ENCODE measurements around the gene VAMP5.
"Not testable (repeated sequence)": the region's sequence is repeated elsewhere in the genome, so short reads cannot be mapped to it uniquely, and the experiment has no call there.

The VAMP5 gene

DNA sequence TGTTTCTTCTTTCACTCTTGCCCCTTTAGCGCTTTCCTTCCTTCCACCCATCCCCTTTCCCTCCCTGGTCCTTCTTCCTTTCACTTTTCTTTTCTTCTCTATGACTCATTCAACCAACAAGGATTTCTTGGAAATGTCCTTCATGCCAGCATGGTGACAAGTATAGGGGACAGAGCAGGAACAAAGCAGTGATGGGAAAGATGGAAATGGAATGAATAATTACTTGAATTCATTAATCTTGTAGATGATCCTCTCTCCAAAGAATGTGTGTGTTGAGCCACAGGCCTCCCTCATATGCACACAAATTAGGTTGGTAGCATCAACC lies 1.5 kb downstream of the VAMP5 start:
- no peak for DNase-seq (ENCODE audit: low read depth)
- no peak overlapping the region for H3K4me3 ChIP-seq (ENCODE audit: low read depth, low read length)
- TF ChIP-seq, protein P1, sequence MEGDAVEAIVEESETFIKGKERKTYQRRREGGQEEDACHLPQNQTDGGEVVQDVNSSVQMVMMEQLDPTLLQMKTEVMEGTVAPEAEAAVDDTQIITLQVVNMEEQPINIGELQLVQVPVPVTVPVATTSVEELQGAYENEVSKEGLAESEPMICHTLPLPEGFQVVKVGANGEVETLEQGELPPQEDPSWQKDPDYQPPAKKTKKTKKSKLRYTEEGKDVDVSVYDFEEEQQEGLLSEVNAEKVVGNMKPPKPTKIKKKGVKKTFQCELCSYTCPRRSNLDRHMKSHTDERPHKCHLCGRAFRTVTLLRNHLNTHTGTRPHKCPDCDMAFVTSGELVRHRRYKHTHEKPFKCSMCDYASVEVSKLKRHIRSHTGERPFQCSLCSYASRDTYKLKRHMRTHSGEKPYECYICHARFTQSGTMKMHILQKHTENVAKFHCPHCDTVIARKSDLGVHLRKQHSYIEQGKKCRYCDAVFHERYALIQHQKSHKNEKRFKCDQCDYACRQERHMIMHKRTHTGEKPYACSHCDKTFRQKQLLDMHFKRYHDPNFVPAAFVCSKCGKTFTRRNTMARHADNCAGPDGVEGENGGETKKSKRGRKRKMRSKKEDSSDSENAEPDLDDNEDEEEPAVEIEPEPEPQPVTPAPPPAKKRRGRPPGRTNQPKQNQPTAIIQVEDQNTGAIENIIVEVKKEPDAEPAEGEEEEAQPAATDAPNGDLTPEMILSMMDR (IDR thresholded peaks at IDR 0.05; ENCODE audit: control insufficient read depth, extremely low read depth, insufficient read depth) = no peak

- TF ChIP-seq, protein P1 (IDR thresholded peaks at IDR 0.05; ENCODE audit: control insufficient read depth, extremely low read depth, insufficient read depth) = no peak
Measured at GRCh38 chr2:85588236-85588635, 4.0 kb downstream of the VAMP5 start.

GRCh38 chr2:85588645-85589044 lies 4.4 kb downstream of the VAMP5 start:
- DNase-seq (ENCODE audit: low read depth) = no peak
- no peak overlapping the region for H3K4me3 ChIP-seq (ENCODE audit: low read depth, low read length)
- TF ChIP-seq, protein P1 (IDR thresholded peaks at IDR 0.05; ENCODE audit: control insufficient read depth, extremely low read depth, insufficient read depth) = no peak

More at GRCh38 chr2:85588236-85588635, 4.0 kb downstream of the VAMP5 start:
- H3K4me3 ChIP-seq (ENCODE audit: low read depth, low read length) = no peak overlapping the region
- no peak for DNase-seq (ENCODE audit: low read depth)

DNA sequence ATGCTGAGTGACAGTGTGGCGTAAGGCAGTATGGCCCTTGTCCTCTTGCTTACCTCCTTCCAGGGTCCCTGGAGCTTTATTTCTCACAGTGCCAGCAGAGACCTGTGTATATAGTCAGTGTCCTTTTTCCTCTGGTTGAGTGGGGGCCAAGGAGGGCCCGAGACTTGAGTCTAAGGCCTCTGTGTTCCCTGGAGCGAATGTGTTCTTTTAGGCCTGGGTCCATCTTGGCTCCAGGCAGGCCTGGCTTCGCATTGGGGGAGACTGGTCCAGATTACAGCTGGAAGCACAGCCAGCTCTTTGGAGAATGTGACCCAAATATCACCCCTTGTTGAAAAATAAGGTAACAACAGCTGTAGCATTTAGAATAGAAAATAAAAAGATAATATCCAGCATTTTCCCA lies 5.0 kb downstream of the VAMP5 start:
- no peak for DNase-seq (ENCODE audit: low read depth)
- TF ChIP-seq, protein P1 (IDR thresholded peaks at IDR 0.05; ENCODE audit: control insufficient read depth, extremely low read depth, insufficient read depth) = no peak
- H3K4me3 ChIP-seq (ENCODE audit: low read depth, low read length) = no peak overlapping the region

- TF ChIP-seq, protein P1 (IDR thresholded peaks at IDR 0.05; ENCODE audit: control insufficient read depth, extremely low read depth, insufficient read depth) = no peak
- no peak for DNase-seq (ENCODE audit: low read depth)
- no peak overlapping the region for H3K4me3 ChIP-seq (ENCODE audit: low read depth, low read length)
Measured at GRCh38 chr2:85589982-85590791, 6.0 kb downstream of the VAMP5 start.

GRCh38 chr2:85590950-85591349 lies 6.7 kb downstream of the VAMP5 start:
- DNase-seq (ENCODE audit: low read depth) = no peak
- TF ChIP-seq, protein P1 (IDR thresholded peaks at IDR 0.05; ENCODE audit: control insufficient read depth, extremely low read depth, insufficient read depth) = no peak
- no peak overlapping the region for H3K4me3 ChIP-seq (ENCODE audit: low read depth, low read length)

DNA sequence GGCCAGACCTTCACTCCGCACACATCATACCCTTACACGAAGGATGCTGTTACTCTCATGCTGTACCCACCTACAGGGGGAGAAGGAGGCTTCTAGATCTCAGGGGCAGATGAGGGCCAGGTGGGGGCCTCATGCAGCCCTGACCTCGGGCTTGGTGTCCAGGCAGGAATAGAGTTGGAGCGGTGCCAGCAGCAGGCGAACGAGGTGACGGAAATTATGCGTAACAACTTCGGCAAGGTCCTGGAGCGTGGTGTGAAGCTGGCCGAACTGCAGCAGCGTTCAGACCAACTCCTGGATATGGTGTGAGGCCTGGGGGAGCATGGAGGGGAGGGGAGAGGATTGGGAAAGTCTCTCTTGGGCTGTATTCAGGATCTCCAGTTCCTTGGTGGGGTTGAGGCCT lies 7.3 kb downstream of the VAMP5 start:
- H3K4me3 ChIP-seq (ENCODE audit: low read depth, low read length) = no peak overlapping the region
- DNase-seq (ENCODE audit: low read depth) = no peak
- TF ChIP-seq, protein P1 (IDR thresholded peaks at IDR 0.05; ENCODE audit: control insufficient read depth, extremely low read depth, insufficient read depth) = no peak

DNA sequence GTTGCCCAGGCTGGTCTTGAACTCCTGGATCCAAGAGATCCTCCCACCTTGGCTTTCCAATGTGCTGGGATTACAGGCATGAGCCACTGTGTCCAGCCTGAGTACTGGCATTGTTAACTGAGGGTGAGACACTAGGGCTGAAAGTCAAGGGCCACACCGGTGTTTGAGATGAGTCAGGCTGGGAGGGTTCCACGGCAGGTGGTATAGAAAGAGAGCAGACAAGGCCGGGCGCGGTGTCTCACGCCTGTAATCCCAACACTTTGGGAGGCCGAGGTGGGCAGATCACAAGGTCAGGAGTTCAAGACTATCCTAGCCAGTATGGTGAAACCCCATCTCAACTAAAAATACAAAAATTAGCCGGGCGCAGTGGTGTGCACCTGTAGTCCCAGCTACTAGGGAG lies 8.1 kb downstream of the VAMP5 start:
- DNase-seq (ENCODE audit: low read depth); H3K4me3 ChIP-seq (ENCODE audit: low read depth, low read length): not testable (repeated sequence)
